PC-3 (cell line): ENCODE measurements around the gene AOPEP. TPM values are rescaled to one million over a fixed set of nuclear protein-coding genes. Genes with fewer than 3 reads are reported as not detected.

Experiments
- ATAC-seq: fragments of 200-7000 bp; cut with Tn5 transposase; 2 replicates; pipeline ENCODE4 v1.9.1; 2020; ENCODE audit warnings: mild to moderate bottlenecking, moderate library complexity
- BruUV-seq: library from RNA; stranded (reverse); fragments of 400-500 nt; replicated peaks from 2 replicates; lab custom pipeline; 2021; lab: Mats Ljungman, UMichigan
- CTCF ChIA-PET: fragments of 300-600 bp; sonication (Branson Sonifier 250); formaldehyde crosslinking; loops from one replicate; lab custom pipeline; 2022; ENCODE audit warnings: antibody characterized with exemption; lab: Charles Lee
- POLR2A ChIA-PET: fragments of 300-600 bp; sonication (Branson Sonifier 250); formaldehyde crosslinking; loops from one replicate; lab custom pipeline; 2022; ENCODE audit warnings: antibody characterized with exemption; ENCODE audit not compliant: unreplicated experiment; lab: Charles Lee
- DNase-seq: peaks from one replicate; pipeline ENCODE4 v3.0.0-alpha.2; 2015
- H2AFZ ChIP-seq: fragments of 300-600 bp; sonication (generic); 2 replicates; pipeline ENCODE4 v1.6.0; 2016; ENCODE audit warnings: antibody characterized with exemption, low read length
- H3F3A ChIP-seq: fragments of 300-600 bp; sonication (generic); one replicate; pipeline ENCODE4 v1.6.0; 2017; ENCODE audit warnings: antibody characterized with exemption, low read length, control low read depth, mild to moderate bottlenecking; ENCODE audit not compliant: unreplicated experiment
- H3K27ac ChIP-seq: fragments of 300-600 bp; sonication (generic); 2 replicates; pipeline ENCODE4 v1.5.1; 2016; ENCODE audit warnings: mild to moderate bottlenecking, low read length
- H3K27me3 ChIP-seq: fragments of 300-600 bp; sonication (generic); 2 replicates; pipeline ENCODE4 v1.6.1; 2016; ENCODE audit warnings: low read length, mixed read lengths
- H3K36me3 ChIP-seq: fragments of 300-600 bp; sonication (generic); 2 replicates; pipeline ENCODE4 v1.6.1; 2016; ENCODE audit warnings: low read depth, mixed run types, low read length, mixed read lengths
- H3K4me1 ChIP-seq: fragments of 300-600 bp; sonication (generic); 2 replicates; pipeline ENCODE4 v1.5.1; 2016; ENCODE audit warnings: low read length; ENCODE audit not compliant: insufficient read depth
- H3K4me2 ChIP-seq: fragments of 300-600 bp; sonication (generic); 2 replicates; pipeline ENCODE4 v1.6.0; 2016; ENCODE audit warnings: low read length
- H3K4me3 ChIP-seq: fragments of 300-600 bp; sonication (generic); 2 replicates; pipeline ENCODE4 v1.5.1; 2016; ENCODE audit warnings: mild to moderate bottlenecking, low read length, mixed read lengths
- H3K79me2 ChIP-seq: fragments of 300-600 bp; sonication (generic); 2 replicates; pipeline ENCODE4 v1.6.1; 2017; ENCODE audit warnings: low read length, mixed read lengths
- H3K9ac ChIP-seq: fragments of 300-600 bp; sonication (generic); 2 replicates; pipeline ENCODE4 v1.6.0; 2016; ENCODE audit warnings: mild to moderate bottlenecking, low read length
- H3K9me2 ChIP-seq: fragments of 300-600 bp; sonication (generic); replicated peaks from 2 replicates; pipeline ENCODE4 v1.6.1; 2016; ENCODE audit warnings: mixed run types, low read length, mixed read lengths
- H3K9me3 ChIP-seq: fragments of 300-600 bp; sonication (generic); 2 replicates; pipeline ENCODE4 v1.6.1; 2016; ENCODE audit warnings: low read length, mixed read lengths
- H4K20me1 ChIP-seq: fragments of 300-600 bp; sonication (generic); 2 replicates; pipeline ENCODE4 v1.6.1; 2016; ENCODE audit warnings: low read length, mixed read lengths
- CTCF ChIP-seq: fragments of 300-600 bp; sonication (generic); conservative IDR thresholded peaks from 2 replicates; pipeline ENCODE4 v1.5.1; 2017; ENCODE audit warnings: antibody characterized with exemption, low read depth, mild to moderate bottlenecking, low read length
- EZH2 ChIP-seq: fragments of 300-600 bp; sonication (generic); IDR thresholded peaks from one replicate; pipeline ENCODE4 v1.6.1; 2017; ENCODE audit warnings: antibody characterized with exemption, mild to moderate bottlenecking, low read length; ENCODE audit not compliant: unreplicated experiment
- EZH2phosphoT487 ChIP-seq: fragments of 300-600 bp; sonication (generic); IDR thresholded peaks from 2 replicates; pipeline ENCODE4 v1.6.1; 2018; ENCODE audit warnings: mild to moderate bottlenecking, antibody characterized with exemption, low read length, borderline replicate concordance
- intact Hi-C: fragments of 100-400 bp; cut with micrococcal nuclease; formaldehyde crosslinking; loops from 2 replicates; pipeline ENCODE4 v1.9.0; 2023
- total RNA-seq: library from RNA; depleted of rRNA; stranded (reverse); fragments of >200 nt; gene quantifications from 2 replicates; pipeline ENCODE4 v1.2.3, GENCODE V29; 2014

AOPEP gene
- total RNA-seq, 1 experiment from 2014 or later = 23.1 TPM

- POLR2A ChIA-PET = no interaction called here
- no TSS peak for BruUV-seq
Measured at GRCh38 chr9:95029720-95030119, 303.2 kb downstream of the AOPEP start.

GRCh38 chr9:95030344-95030743 lies 303.8 kb downstream of the AOPEP start:
- no peaks in the 10 kb centered on the region for H3K9me3 ChIP-seq
- peaks cover 4% of the 10 kb centered on the region for H3K36me3 ChIP-seq
- no peaks in the 10 kb centered on the region for H3K27me3 ChIP-seq
- CTCF ChIA-PET = no interaction called here
- H3K4me2 ChIP-seq = no peak overlapping the region
- H4K20me1 ChIP-seq = no peaks in the 10 kb centered on the region
- BruUV-seq = no TSS peak
- no peak overlapping the region for H3K27ac ChIP-seq
- H3F3A ChIP-seq = no peaks in the 10 kb centered on the region
- no peak overlapping the region for H3K4me3 ChIP-seq
- peaks cover 87% of the 10 kb centered on the region for H3K79me2 ChIP-seq
- intact Hi-C loops = no loop called here
- no peak overlapping the region for H2AFZ ChIP-seq
- no peak for DNase-seq
- TF ChIP-seq CTCF (no peak), EZH2phosphoT487 (no peak), EZH2 (no peak)
- POLR2A ChIA-PET = no interaction called here
- no peak overlapping the region for H3K9ac ChIP-seq
- no peaks in the 10 kb centered on the region for H3K9me2 ChIP-seq
- no peak for ATAC-seq
- H3K4me1 ChIP-seq = peaks cover 26% of the 10 kb centered on the region

More at GRCh38 chr9:95029720-95030119, 303.2 kb downstream of the AOPEP start:
- Histone ChIP-seq H3K79me2 (peaks cover 94% of the 10 kb centered on the region), H3K9ac (no peak overlapping the region), H3K9me2 (no peaks in the 10 kb centered on the region), H3K27me3 (no peaks in the 10 kb centered on the region), H3K4me1 (peaks cover 32% of the 10 kb centered on the region), H3K27ac (no peak overlapping the region), H3F3A (no peaks in the 10 kb centered on the region), H3K9me3 (no peaks in the 10 kb centered on the region), H3K4me3 (no peak overlapping the region), H4K20me1 (no peaks in the 10 kb centered on the region), H2AFZ (no peak overlapping the region), H3K36me3 (peaks cover 4% of the 10 kb centered on the region), H3K4me2 (no peak overlapping the region)
- intact Hi-C loops = no loop called here
- TF ChIP-seq EZH2phosphoT487 (no peak), CTCF (no peak), EZH2 (no peak)
- DNase-seq (no peak), ATAC-seq (no peak)
- CTCF ChIA-PET = interaction anchor here (0.6 kb wide), 1 partner anchor 113 kb away, joined by 4 read pairs; no protein-coding TSS in a partner anchor

GRCh38 chr9:95030920-95031642 lies 304.6 kb downstream of the AOPEP start:
- Histone ChIP-seq H3K36me3 (peaks cover 4% of the 10 kb centered on the region; the same call in 1 of the 2 replicates), H3K9ac (no peak overlapping the region), H4K20me1 (no peaks in the 10 kb centered on the region), H3K4me1 (peaks cover 18% of the 10 kb centered on the region), H3K4me3 (no peak overlapping the region), H3K27ac (no peak overlapping the region), H2AFZ (no peak overlapping the region), H3K9me2 (no peaks in the 10 kb centered on the region), H3K9me3 (no peaks in the 10 kb centered on the region), H3K4me2 (no peak overlapping the region), H3K79me2 (peaks cover 80% of the 10 kb centered on the region), H3F3A (no peaks in the 10 kb centered on the region), H3K27me3 (no peaks in the 10 kb centered on the region)
- intact Hi-C loops = no loop called here
- no peak for ATAC-seq
- TF ChIP-seq EZH2 (no peak), CTCF (no peak), EZH2phosphoT487 (no peak)
- ChIA-PET CTCF (no interaction called here), POLR2A (no interaction called here)
- BruUV-seq = no TSS peak
- no peak for DNase-seq
